NCI-H2029 treated with DMSO at 0.1 percent for 48 hours (cell line): ENCODE measurements around the gene NTM.

Experiments used
- DNase-seq: peaks from one replicate; lab custom pipeline; 2025; lab: John Stamatoyannopoulos, UW

Gene NTM

DNA sequence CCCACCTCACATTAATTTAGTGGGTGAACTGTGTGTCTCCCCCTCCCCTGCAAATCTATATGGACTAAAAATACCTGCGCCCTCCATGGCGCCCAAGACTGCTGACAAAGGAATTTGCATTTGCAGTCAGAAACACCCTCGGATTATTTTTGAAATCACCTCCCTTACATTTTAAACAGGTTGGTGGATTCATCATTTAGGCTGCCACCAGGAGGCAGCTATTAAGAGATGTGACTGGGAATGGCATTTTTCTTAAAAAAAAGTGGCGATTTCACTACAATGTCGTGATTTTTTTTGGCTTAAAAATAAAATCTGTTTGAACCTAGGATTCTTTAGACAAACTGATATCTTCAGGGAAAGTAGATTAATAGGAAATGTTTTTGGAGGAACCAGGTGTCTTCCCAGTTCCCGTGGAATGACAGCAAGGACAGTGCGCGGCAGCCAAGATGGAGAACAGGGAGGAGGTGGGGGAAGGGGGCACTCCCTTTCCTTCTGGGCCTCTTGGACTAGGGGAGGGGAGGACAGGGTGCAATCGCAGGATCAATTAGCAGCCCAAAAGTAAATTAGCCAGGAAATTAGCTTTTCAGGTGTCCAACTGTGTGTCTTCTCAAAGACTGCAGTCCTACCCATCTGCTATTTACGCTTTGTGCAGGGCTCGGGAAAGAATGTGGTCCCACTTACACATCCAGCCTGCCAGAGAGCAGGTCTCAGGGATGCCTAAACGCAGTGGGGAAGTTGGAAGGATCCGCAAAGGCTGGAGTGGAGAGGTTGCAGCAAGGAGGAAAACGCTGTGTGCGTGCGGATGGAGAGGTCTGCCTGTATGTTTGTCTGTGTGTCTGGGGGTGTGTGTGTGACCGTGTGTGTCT, 496.4 kb downstream of the NTM start:
- DNase-seq, result no peak

DNA sequence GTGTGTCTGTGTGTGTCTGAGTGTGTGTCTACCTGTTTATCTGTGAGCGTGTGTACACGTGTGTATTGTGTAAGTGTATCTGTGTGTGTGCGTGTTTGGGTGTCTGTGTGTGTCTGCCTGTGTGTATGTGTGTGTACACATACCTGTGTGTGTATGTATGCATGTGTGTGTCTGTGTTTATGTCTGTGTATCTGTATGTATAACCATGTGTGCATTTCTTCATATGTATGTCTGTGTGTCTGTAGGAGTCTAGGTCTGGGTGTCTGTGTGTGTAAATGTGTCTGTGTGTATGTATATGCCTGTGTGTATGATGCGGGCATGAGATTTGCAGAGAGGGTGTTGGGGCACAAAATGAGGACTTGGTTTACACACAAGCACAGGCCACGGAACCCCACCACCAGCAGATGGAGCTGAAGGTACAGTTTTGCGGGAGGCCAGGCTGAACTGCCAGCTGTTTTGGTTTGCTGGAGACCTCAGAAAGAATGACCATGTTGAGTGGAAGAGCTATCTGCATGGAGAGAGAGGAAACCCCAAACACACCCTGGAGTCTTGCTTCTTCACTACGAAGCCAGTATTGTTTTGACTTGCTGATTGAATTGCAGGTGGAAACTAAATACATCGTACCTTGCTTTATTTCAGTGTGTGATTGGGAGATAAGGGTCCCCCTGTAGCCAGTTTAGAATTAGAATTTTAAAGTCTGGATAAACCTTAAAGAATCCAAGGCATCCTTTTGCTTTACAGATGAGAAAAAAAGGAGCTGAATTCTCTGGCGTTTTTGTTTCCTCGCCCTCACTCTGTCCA, 497.2 kb downstream of the NTM start:
- peak; percentile 1 for DNase-seq

GRCh38 chr11:131868629-131869507, 498.5 kb downstream of the NTM start:
- no peak for DNase-seq

- no peak for DNase-seq
These were observed 499.9 kb downstream of the NTM start for GRCh38 chr11:131870305-131870704.

- no peak for DNase-seq
These were observed 500.6 kb downstream of the NTM start for GRCh38 chr11:131871006-131871405.

- no peak for DNase-seq
These were observed 503.7 kb downstream of the NTM start for GRCh38 chr11:131874070-131874469.

DNA sequence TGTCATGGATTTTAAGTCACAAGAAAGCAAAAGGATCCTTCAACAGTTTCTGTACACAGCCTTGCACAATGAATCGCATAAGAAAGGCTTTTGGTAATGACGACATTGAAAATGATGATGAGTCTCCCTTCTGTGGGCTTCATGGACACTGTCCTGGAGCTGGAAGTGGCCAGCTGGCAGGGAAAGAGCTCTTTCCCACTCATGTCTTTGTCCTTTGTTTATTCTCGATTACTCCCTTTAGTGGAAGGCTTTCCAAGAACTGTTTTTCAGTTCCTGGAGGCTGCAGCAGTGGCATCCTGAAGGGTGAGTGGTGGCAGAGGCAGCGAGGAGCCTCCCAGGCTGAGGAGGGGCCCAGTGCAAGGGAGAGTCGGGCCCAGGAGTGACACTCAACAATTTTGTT, 505.2 kb downstream of the NTM start:
- no peak for DNase-seq

DNA sequence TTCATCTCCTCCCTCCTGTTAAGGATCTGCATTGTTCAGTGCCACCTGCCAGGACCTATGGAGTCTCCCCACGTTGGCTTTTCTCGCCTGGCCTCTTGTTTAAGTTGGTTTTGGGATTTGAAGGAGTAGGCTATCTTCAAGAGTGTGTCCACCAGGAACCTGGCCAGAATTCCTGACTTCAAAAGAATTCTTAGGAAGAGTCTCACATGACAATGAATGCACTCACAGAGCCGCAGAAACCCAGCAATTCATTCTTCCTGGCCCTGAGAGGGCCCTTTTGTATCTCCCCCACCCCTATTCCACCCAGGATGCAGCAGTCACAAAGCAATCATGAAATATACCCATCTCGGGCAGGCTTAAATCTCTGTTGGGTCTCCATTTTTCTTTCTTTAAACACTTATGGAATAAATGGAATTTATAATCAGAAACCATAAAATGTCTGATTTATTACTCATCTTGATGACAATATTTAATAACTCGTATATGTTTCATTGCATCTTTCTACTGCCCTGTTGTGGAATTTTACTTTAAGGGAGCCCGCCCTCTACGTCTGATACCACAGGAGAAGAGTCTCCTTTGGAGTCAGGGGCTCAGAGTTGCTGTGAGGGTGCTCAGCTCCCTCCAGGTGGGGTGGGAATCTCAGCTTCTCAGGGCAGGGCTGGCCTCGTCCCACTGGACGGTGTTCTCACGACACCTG, 507.0 kb downstream of the NTM start:
- DNase-seq, result no peak

DNA sequence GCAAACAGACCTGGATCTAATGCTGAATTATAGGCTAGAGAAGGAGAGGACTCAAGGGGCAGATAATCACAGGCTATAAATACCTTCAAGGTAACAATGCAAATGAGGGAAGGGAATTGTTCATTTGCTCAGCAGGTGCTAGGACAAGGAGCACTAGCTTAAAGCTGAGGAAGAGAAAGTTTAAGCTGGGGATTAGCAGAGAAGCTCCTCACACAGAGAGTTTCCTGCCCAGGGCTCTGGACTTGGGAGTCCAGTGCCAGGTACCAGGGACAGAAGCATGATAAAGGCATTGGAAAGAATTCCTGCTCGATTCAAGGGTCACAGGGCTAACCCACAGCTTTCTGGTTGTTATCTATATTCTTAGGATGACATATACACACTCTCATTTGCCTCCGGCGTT, 509.9 kb downstream of the NTM start:
- DNase-seq, result no peak

DNA sequence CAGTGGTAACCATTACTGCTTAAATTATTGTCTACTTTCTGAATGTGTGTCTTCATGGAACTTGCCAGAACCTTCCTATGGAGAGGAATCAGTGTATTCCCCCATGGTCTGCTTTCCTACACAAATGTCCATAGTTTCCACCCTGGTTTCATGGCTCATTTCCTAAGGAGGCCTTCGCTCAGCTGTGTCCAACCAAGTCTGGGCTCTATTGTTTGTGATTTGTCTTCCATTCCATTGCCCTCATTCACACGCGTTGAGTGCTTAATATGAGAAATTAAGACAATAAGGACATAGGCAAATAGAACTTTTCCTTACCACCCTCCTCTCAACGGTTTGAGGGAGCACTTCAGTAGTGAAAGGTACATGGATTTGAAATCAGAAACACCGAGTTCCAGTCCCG, 510.6 kb downstream of the NTM start:
- no peak for DNase-seq

DNA sequence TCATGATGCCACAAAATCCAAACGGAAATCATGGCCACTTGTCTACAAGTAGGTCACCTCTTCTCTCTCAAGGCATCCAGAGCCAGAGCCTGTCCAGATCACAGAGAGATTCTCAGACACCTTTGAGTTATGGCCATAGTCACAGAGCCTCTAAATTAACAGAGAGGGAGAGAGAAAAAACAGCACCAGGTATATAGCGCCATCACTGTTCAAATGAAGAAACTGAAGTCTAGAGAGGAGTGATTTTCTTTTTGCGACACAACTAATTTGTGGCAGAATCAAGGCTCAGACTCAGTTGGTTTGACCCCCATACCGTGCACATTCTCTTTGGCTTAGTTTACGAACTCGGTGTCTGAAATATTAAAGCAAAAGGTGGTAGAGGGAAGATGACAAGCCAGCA, 512.9 kb downstream of the NTM start:
- no peak for DNase-seq

GRCh38 chr11:131884461-131885073, 514.2 kb downstream of the NTM start:
- no peak for DNase-seq

DNA sequence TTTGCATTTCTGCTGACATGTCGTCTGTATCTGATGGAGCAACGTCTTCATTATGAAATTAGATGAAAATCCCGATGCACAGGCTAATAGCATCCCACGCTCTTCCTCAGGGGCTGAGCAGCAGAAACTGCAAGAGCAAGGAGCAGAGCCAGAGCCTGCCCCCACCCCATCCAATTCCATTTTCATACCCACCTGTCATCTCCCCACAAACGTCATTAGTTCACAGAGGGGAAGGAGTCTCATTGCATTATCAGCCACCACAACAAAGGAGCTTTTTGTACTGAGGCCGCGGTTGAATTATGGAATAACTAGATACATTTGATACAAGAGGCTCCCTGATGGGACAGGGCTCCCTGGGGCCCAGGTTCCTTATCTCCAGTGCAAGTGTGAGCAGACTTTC, 515.0 kb downstream of the NTM start:
- no peak for DNase-seq

- no peak for DNase-seq
These were observed 515.8 kb downstream of the NTM start for GRCh38 chr11:131886201-131886600.

- DNase-seq, result no peak
These were observed 517.9 kb downstream of the NTM start for GRCh38 chr11:131888230-131888855.

- DNase-seq, result no peak
These were observed 518.7 kb downstream of the NTM start for GRCh38 chr11:131889146-131889577.

- DNase-seq, result no peak
These were observed 519.6 kb downstream of the NTM start for GRCh38 chr11:131889760-131890581.

DNA sequence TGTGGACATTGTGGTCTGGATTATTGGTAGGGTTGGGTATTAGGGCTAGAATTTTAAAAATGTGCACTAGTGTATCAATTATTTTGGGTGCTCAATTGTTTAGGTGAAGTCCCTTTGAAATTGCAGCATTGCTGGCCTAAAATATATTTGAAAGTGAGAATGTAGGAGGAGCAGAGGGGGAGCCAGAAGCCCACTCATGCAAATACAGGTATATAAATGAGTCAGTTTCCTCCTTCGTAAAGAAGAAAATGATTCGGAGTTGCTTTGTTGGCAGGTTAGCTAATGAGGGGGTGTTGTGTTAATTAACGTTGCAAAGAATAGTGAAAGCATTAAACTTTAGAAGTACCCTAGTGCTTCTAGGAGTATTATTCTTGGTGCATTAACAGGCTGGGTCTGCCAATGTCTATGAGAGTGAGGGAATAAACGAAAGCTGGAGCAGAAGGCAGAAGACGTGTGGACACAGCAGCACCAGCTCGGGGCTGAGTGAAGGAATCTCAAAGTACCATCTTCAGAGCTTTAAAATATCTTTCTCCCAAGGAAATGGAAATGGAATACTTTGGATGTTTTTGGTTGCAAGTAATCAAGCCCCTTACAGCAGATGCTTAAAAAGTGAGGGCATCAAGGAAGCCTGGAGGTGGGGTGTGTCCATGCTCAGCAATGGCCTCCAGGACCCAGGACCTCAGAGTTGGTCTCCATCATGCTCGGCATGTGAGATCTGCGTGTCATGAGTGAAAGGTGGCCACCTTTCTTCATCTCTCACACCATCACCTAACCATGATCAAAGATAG, 522.9 kb downstream of the NTM start:
- no peak for DNase-seq

GRCh38 chr11:131893988-131894387, 523.6 kb downstream of the NTM start:
- DNase-seq, result no peak
